Measurements from ENCODE around the gene SARDH.
A peak's percentile ranks its signal among the peaks of the same experiment; 100 is the strongest.
"Not testable (repeated sequence)": the region's sequence is repeated elsewhere in the genome, so short reads cannot be mapped to it uniquely, and the experiment has no call there.

SARDH gene

DNA sequence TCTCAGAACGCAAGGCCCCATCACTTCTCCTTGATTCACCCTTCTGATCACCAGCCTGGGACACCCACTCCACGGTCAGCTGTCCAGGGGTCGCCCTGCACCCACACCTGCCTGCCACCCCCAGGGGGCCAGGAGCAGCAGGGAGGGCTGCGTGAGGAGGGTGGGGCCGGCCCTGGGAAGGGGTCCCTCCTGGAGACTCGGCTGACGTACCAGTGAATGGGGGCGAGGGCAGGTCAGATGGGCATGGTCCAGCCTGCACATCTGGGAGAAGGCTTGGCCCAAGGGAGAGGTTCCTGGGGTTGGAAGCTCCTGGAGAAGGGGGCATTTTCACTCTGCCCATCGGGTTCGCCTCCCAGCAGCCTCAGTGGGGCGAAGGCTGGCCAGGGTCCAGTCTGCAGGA lies 21.8 kb upstream of the SARDH start:
- DNase-seq (ENCODE audit: low read depth): no peak

DNA sequence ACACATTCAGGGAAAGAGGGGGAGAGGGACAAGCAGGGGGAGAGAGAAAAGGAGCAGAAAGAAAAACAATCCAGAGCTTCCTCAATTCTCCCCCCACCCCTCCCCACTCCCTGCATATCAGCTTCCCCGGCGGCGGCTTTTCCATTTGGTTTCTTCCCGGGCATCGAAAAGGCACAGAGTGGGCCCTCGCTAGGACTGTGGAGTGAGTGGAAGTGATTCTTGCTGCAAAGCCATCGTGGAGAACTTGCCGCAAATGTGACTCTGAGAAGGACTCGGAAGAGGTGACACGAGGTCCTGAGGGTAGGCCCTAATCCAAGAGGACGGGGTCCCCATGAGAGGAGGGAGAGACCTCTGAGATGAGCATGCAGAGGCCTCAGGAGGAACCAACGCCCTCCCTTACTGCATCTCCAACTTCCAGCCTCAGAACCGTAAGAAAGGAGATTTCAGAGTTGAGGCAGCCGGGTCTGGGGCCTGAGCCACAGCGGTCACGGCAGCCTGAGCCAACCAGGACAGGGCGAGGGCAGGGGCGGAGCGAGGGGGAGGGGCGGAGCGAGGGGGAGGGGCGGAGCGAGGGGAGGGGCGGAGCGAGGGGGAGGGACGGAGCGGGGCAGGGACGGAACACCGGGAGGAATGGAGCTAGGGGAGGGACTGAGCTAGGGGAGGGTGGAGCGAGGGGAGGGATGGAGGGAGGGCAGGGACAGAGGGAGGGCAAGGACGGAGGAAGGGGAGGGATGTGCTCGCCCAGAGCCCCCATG lies 21.2 kb upstream of the SARDH start:
- no peak for DNase-seq (ENCODE audit: low read depth)

DNA sequence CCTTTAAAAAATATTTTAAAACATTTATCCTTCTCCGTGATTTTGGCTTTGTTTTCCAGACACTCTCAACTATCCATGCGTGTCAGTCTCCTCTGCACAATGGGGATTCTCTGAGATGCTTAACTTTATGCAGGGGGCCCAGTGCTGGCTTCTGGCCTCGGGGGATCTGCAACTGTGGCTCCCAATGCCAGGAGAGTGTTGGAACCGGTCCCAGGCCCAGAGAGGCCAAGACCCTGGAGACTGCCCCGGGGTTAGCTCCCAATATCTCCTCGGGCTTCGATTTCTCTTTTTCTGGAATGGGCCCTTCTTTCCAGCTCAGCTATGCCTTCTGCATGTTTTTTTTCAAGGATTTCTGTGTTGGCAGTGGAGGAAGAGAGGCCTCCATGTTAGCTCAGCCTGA lies 20.1 kb upstream of the SARDH start:
- DNase-seq (ENCODE audit: low read depth): no peak

DNA sequence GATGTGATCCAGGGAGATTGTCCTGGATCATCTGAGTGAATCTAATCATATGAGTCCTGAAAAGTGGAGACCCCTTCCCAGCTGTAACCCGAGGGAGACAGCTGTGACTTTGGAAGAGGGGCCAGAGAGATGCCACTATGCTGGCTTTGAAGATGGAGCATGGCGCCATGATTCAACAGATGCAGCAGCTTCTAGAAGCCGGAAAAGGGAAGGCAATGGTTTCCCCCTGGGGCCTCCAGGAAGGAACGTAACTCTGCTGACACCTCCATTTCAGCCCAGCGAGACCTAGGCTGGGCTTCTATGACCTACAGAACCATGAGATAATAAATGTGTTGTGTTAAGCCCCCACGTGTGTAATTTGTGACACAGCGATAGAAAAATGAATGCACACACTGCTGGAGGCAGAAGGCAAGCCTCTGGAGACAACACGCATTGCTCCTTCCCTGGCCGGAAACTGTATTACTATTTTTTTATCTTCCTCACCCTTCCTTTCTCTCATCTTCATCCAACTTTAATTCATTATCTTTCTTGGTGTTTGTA lies 16.6 kb upstream of the SARDH start:
- DNase-seq (ENCODE audit: low read depth): no peak

DNA sequence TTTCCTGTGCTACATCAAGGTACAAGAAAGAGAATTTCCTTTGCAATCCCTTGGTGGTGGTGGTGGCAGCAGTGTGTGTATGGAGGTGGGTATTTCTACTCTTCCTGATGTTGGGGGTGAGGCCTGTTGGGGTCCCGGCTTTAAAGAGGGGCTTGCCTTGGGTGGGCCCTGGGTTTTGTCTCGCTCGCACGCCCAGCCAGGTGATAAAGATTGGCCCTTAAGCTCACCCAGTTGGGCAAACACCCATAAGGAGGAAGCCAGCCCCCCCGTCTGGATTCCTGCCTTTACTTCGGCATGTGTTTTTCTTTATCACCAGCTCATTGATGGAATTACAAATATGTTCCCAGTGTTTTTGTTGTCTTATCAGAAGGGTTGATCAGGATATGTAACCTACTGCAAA lies 16.0 kb upstream of the SARDH start:
- no peak for DNase-seq (ENCODE audit: low read depth)

DNA sequence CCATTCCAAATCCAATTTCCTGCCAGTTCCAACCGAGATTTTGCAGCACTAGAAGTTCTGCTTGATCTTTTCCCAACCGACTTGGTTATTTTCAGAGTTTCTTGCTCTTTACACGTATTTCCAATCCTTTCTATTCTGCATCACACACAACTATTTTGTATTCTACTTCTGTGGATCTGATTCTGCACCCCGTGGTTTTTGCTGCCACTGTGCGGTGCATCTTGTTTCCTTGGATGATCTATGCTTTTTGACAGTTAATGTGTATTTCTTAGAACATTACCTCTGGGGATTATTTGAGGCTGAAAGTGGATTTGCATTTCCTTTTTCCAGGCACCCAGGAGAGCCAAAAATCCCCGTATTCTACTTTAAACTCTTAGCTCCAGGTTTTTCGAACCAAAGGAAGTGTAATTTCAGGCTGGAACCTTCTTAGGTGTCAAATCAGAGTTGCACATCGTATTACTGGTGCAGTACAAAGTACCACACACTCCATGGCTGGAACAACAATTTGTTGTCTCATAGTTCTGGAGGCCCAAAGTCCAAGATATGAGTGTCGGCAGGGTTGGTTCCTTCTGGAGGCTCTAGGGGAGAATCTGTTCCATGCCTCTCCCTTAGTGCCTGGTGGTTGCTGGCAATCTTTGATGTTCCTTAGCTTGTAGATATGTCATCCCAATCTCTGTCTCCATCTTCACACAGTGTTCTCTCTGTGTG lies 14.7 kb upstream of the SARDH start:
- no peak for DNase-seq (ENCODE audit: low read depth)

DNA sequence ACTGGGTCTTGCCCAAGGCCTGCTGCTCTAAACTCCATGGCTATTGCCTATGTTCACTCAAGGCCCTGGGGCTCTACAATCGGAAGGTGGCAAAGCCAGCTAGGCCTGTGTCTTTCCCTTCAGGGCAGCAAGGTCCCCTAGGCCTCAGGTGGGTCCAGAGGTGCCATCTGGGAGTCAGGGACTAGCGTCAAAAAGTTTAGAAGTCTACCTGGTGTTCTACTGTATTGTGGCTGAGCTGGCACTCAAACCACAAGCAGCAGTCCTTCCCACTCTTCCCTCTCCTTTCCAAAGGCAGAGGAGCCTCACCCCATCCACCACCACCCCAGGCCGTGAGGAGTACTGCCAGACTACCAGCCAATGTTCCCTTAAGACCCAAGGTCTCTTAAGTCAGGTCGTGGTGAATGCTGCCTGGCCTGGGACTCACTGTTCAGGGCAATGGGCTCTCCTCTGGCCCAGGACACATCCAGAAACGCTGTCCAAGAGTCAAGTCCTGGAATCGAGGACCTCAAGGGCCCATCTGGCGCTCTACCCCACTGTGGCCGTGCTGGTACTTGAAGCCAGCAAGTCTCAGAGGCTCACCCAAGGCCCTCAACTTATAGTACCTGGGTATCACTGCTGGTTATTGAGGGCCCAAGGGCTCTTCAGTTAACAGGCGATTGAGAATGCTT lies 13.0 kb upstream of the SARDH start:
- DNase-seq (ENCODE audit: low read depth): no peak

DNA sequence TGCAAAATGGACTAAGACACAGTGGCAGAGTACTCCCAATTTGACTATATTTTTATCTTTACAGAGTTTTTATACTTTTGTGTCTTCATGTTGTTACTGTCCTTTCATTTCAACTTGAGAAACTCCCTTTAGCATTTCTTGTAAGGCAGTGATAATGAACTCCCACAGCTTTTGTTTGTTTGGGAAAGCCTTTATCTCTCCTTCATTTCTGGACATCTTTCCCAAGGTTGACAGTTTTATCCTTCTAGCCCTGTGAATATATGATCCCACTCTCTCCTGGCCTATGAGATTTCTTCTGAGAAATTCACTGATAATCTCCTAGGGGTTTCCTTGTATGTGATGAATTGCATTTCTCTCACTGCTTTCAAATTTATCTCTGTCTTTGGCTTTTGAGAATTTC lies 9.2 kb upstream of the SARDH start:
- DNase-seq (ENCODE audit: low read depth): no peak

DNA sequence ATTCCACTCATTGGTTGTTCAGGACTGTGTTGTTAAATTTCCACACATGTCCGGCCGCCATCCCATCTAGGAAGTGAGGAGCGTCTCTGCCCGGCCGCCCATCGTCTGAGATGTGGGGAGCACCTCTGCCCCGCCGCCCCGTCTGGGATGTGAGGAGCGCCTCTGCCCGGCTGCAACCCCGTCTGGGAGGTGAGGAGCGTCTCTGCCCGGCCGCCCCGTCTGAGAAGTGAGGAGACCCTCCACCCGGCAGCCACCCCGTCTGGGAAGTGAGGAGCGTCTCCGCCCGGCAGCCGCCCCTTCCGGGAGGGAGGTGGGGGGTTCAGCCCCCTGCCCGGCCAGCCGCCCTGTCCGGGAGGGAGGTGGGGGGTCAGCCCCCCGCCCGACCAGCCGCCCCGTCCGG lies 6.4 kb upstream of the SARDH start:
- not testable (repeated sequence) for DNase-seq (ENCODE audit: low read depth)

DNA sequence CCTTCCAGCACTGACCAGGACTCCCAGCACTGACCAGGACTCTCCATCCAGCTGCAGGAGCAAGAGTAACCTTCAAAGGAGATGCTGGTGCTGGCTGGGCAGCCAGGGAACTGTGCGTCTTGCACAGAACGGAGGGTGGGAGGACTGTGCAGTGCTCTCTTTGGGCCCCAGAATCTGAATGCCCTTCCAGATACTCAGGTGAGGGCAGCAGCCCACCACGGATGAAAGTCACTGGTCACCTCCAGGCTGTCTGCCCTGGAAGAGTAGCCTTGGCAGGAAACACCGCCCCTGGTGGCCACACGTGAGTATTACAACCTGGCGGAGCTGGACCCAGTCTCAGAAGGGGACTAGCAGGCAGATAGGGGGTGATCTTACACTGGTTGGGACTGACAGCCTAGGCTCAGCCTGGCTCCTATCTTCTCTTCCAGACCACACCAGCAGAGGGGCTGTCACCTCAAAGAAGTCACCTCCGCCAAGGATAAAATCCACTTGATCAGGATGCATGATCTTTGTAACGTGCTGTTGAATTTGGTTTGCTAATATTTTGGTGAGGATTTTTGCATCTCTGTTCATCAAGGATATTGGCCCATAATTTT lies 4.8 kb upstream of the SARDH start:
- DNase-seq (ENCODE audit: low read depth): peak; percentile 11

DNA sequence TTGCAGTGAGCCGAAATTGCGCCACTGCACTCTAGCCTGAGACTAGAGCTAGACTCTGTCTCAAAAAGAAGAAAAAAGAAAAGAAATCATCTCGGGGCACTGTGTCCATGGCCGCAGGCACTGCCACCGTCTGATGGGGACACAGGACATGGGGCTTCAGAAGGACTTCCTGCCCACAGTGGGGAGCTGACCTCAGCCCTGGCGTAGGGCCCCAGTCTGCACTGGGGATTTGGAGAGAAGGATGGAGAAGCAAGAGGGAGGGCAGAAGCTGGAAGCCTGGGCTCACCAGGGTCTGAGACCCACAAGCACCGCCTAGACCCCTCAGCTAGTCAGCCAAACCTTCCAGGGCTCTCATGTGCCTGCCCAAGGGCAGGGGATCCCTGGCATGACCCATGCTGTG lies 4.1 kb upstream of the SARDH start:
- no peak for DNase-seq (ENCODE audit: low read depth)

DNA sequence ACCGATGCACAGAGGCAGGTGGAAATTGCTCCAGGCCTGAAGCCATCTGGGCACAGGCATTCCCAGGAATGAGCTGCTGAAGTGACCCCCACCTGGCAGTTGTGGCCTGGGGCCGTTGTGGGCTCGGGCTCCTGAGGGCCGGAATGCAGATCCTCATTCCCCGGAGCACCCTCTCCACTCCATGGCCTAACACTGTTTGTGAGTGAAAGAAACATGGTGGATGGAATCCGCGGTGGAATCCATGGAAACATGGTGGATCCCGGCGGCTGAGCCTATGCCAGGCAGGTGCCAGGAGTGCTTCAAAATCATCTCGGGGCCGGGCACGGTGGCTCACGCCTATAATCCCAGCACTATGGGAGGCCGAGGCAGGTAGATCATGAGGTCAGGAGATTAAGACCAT lies 3.6 kb upstream of the SARDH start:
- DNase-seq (ENCODE audit: low read depth): no peak

DNA sequence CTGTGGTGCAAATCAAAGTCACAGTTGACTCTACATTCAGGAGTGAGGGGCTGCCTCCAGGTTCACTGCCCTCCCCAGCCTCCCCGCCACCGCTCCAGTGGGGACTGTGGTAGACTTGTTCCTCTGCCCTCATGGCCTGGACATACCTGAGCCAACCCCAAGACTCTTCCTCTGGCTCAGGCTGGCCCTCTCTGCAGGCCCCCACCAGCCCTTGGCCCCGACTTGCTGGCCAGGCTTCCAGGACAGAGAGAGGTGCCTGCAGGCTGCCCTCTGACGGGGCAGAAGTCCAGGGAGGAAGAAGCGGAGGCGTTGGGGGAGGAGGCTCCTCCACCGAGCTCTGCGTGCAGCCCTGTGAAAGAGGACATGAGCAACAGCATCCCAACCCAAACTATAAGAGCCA lies 2.8 kb upstream of the SARDH start:
- DNase-seq (ENCODE audit: low read depth): no peak

DNA sequence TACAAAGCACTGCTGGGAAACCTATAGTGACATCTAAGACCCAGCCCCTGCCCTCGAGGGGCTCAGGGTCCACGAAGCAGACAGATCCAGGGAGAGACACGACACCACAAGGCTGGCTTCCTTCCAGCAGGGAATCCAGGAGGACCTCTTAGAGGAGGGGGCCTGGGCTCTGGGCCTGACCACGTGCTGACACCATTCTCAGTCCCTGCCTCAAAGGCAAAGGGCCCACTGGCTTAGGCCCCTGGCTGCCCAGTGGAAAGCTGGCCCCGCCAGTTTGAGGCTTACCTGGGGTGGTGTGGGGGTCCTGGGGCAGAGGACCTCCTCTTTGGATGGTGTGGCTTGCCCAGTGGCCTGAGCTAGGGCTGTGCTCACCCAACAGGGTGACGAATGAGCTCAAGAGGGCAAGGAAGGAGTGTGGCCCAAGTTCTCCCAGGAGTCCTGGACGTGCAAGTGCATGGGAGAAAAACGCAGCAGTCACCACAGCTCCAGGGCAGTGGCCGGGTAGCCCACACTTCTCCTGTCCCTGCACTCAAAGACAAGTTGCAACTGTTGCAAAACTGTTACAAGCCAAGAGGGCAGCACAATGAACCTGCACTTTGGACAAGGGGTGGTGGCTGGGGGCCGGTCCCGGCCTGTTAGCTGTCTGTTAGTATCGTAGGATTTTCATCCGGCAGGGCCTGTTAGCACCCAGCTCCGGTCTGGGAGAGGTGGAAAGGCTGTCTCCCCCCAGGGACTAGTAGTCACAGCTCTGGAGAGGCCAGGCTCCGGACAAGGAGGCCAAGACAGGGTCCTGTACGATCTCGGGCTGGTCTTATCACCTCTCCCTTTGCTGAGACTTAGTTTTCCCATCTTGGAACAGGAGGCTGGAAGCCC lies 1.5 kb upstream of the SARDH start:
- DNase-seq (ENCODE audit: low read depth): no peak

DNA sequence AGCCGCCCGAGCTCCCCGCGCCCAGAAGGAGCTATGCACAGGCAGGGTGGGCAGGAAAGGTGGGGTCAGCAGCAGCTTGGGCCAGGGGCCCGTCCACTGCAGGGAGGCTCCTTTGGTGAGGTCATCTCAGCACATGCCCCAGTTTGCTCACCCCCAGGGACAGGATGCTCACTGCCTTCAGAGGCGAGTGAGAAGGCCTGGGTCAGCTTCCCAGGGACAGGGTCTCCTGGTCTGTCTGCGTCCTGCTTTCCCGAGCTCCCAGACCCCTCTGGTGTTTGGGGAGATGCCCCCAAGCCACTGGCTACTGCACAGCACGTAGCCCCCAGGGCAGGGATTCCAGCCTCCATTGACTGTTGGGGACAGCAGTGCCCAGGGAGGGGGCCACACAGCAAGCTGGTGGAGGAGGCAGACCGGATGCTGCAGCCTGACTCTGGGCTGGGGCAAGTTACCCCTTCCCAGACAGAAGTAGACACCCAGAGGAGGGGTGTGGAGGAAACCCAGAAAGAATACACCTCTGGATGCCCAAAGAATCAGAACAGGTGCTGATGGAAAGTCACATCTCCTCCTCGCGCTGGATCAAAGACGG lies 581 bp upstream of the SARDH start:
- DNase-seq (ENCODE audit: low read depth): no peak

DNA sequence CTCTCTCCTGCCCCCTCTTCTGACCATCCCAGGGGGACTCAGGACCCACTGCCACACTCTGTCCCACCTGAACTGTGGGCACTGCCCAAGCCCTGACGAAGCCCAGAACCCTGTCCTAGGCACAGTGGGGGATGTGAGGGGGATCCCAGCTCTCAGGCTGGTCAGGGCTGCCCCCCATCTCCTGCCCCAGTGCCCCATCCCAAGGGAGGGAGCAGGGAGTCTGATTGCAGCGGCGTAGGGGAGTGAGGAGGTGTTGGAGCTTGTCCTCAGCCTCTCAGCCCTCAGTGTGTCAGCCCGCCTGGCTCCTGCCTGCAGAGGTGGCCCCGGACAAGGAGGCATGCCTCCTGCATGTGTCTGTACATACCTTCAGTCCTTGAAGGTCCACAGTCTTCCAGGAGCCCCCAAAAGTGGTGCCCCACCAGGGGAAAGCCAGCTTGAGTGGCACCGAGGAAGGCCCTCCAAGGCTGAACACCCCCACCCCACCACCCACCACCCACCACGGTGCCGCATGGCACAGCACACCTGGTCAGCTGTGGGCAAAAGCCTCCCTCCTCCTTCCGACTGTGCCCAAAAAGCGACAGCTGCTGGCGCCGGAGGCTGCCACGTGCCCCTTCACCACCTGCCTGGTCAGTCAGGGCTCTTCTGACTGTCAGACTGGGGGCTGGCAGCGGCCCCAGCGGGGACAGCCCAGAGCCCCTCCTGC lies 930 bp downstream of the SARDH start:
- no peak for DNase-seq (ENCODE audit: low read depth)

DNA sequence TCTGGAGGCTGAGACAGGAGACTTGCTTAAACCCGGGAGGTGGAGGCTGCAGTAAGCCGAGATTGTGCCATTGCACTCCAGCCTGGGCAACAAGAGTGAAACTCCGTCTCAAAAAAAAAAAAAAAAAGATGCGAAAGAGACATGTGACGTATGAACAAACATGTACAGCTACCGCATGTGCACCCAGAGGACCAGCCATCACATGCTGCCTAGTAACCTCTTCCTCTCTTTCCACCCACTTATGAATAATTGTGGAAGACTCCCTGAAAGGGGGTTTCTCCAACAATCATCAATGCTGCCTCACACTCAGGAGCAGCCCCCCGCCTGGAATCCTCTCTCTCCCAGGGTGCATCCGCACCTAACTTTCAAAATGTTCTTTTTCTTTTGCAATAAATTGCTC lies 2.2 kb downstream of the SARDH start:
- DNase-seq (ENCODE audit: low read depth): no peak

DNA sequence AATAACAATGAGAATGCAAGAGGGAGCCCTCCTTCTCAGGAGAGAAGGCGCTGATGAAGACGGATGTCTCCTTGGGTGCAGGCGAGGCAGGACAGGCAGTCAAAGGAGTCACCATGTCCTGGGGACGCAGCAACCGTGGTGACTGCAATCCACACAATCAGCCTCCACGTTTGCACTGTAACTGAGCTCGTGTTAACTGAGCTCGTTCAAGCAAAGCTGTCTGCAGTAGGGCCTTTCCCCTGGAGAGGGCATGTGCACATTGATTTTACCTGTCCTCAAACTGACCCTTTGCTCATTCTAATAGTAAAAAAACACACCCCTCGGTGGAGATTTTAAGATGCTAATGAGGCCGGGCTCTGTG lies 2.8 kb downstream of the SARDH start:
- DNase-seq (ENCODE audit: low read depth): no peak

DNA sequence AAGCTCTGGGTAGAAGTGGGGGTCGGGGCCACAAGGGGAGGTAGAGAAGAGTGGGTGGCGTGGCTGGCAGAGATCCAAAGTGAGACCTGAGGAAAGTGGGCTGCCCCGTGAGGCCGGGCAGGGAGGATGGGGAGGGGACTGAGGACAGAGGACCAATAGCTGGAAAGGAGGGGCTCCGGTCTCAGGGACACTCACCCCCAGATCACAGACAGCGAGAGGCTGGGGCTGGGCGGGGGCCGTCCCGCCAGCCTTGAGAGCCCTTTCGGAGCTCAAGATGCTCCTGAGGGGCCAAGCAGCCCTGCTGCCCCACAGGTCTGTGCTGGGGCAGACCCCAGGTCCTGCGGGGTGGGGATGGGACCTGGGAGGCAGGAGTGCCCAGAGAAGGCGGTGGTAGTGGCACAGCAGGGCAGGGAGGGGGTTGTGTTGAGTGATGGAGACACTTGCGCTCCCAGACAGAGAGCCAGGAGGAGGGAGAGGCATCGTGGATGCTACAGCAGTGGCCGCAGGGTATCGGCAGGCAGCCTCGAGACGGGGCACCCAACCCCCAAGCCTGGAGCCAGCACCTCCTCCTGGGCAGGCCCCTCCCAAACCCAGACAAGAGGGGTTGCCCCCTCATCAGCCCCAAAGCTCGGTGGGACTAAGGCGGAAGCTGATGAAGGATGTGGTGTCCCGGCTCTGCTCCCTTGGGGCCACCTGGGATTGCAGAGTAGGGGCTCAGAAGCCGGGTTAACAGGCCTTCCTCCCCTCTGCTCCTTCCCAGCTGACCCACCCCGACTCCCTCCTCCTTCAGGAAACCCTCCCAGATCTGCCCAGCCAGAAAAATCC lies 3.4 kb downstream of the SARDH start:
- DNase-seq (ENCODE audit: low read depth): no peak

All from HS-27A (cell line).